OCI-LY7 (cell line): ENCODE results near the gene TALDO1.

Experiments used
- CTCF ChIP-seq: fragments of 200-600 bp; sonication (generic); conservative IDR thresholded peaks from 2 replicates; pipeline ENCODE4 v1.5.1; 2014; ENCODE audit warnings: mild to moderate bottlenecking, antibody characterized with exemption, low read length, moderate library complexity, mixed read lengths
- EZH2phosphoT487 ChIP-seq: fragments of 200-600 bp; sonication (generic); IDR thresholded peaks from 2 replicates; pipeline ENCODE4 v1.6.1; 2018; ENCODE audit warnings: low read depth, borderline replicate concordance, mild to moderate bottlenecking, mixed run types, antibody characterized with exemption, low read length, moderate library complexity, mixed read lengths

GRCh38 chr11:767238-767637 lies 20.0 kb downstream of the TALDO1 start:
- TF ChIP-seq CTCF (no peak), EZH2phosphoT487 (no peak)
